DOHH2 (cell line): ENCODE data around the gene CABP4.

Experiments
- H3F3A ChIP-seq: fragments of 200-600 bp; sonication (generic), shearing (Covaris generic); 2 replicates; pipeline ENCODE4 v1.6.0; 2016; ENCODE audit warnings: antibody characterized with exemption, mild to moderate bottlenecking; ENCODE audit not compliant: control insufficient read depth, insufficient read depth
- H3K27ac ChIP-seq: fragments of 200-600 bp; sonication (generic); 2 replicates; pipeline ENCODE4 v1.5.1; 2014; ENCODE audit warnings: low read depth, mild to moderate bottlenecking, low read length, moderate library complexity
- H3K27me3 ChIP-seq: fragments of 200-600 bp; sonication (generic); 2 replicates; pipeline ENCODE4 v1.6.1; 2014; ENCODE audit warnings: mild to moderate bottlenecking, low read length, mixed read lengths; ENCODE audit not compliant: control insufficient read depth
- H3K36me3 ChIP-seq: fragments of 200-600 bp; sonication (generic); 2 replicates; pipeline ENCODE4 v1.6.1; 2014; ENCODE audit warnings: mild to moderate bottlenecking, low read length, moderate library complexity, mixed read lengths; ENCODE audit not compliant: control insufficient read depth
- H3K4me1 ChIP-seq: fragments of 200-600 bp; sonication (generic); 2 replicates; pipeline ENCODE4 v1.6.1; 2014; ENCODE audit warnings: mild to moderate bottlenecking, low read length, mixed read lengths; ENCODE audit not compliant: control insufficient read depth
- H3K4me2 ChIP-seq: fragments of 200-600 bp; sonication (generic); 2 replicates; pipeline ENCODE4 v1.6.0; 2014; ENCODE audit warnings: mild to moderate bottlenecking, low read length, moderate library complexity
- H3K4me3 ChIP-seq: fragments of 200-600 bp; sonication (generic); 2 replicates; pipeline ENCODE4 v1.5.1; 2014; ENCODE audit warnings: mild to moderate bottlenecking, low read length, mixed read lengths
- H3K79me2 ChIP-seq: fragments of 200-600 bp; sonication (generic); 2 replicates; pipeline ENCODE4 v1.6.1; 2014; ENCODE audit warnings: mild to moderate bottlenecking, low read length, mixed read lengths; ENCODE audit not compliant: control insufficient read depth
- H3K9me2 ChIP-seq: fragments of 200-600 bp; sonication (generic); replicated peaks from 2 replicates; pipeline ENCODE4 v1.6.1; 2014; ENCODE audit warnings: mild to moderate bottlenecking, low read length, mixed read lengths; ENCODE audit not compliant: control insufficient read depth
- H3K9me3 ChIP-seq: fragments of 200-600 bp; sonication (generic); 2 replicates; pipeline ENCODE4 v1.6.1; 2014; ENCODE audit warnings: antibody characterized with exemption, low read length, mixed read lengths; ENCODE audit not compliant: control insufficient read depth, insufficient read depth
- H4K20me1 ChIP-seq: fragments of 200-600 bp; sonication (generic); 2 replicates; pipeline ENCODE4 v1.6.0; 2014; ENCODE audit warnings: low read depth, mild to moderate bottlenecking, antibody characterized with exemption, low read length, moderate library complexity; ENCODE audit not compliant: control insufficient read depth, insufficient read depth
- CTCF ChIP-seq: fragments of 200-600 bp; sonication (generic); IDR thresholded peaks from one replicate; pipeline ENCODE4 v1.5.1; 2014; ENCODE audit warnings: antibody characterized with exemption, mild to moderate bottlenecking, low read depth, low read length; ENCODE audit not compliant: poor library complexity, severe bottlenecking
- EZH2phosphoT487 ChIP-seq: fragments of 200-600 bp; sonication (generic); IDR thresholded peaks from 2 replicates; pipeline ENCODE4 v1.6.1; 2017; ENCODE audit warnings: borderline replicate concordance, mild to moderate bottlenecking, antibody characterized with exemption, low read length, moderate library complexity, mixed read lengths

The CABP4 gene

GRCh38 chr11:67458266-67458665 lies 3.1 kb downstream of the CABP4 start:
- H3K9me2 ChIP-seq, result no peaks in the 10 kb centered on the region
- no peak for TF ChIP-seq EZH2phosphoT487
- no peak for TF ChIP-seq CTCF
- no peaks in the 10 kb centered on the region for H3K9me3 ChIP-seq
- H3K4me1 ChIP-seq, result peaks cover 47% of the 10 kb centered on the region
- H3K4me2 ChIP-seq, result peak overlapping the region; percentile 71
- peak overlapping the region; percentile 94 for H3K27ac ChIP-seq
- H3K79me2 ChIP-seq, result no peaks in the 10 kb centered on the region
- H3K4me3 ChIP-seq, result peak overlapping the region; percentile 68
- peaks cover 26% of the 10 kb centered on the region for H3F3A ChIP-seq
- no peaks in the 10 kb centered on the region for H3K36me3 ChIP-seq
- no peaks in the 10 kb centered on the region for H4K20me1 ChIP-seq
- no peaks in the 10 kb centered on the region for H3K27me3 ChIP-seq

- Histone ChIP-seq H3K4me2 (no peak overlapping the region), H4K20me1 (no peaks in the 10 kb centered on the region), H3K27ac (no peak overlapping the region), H3K4me3 (no peak overlapping the region), H3K36me3 (peaks cover 21% of the 10 kb centered on the region), H3F3A (peaks cover 29% of the 10 kb centered on the region), H3K79me2 (peaks cover 20% of the 10 kb centered on the region), H3K9me2 (no peaks in the 10 kb centered on the region), H3K4me1 (peaks cover 78% of the 10 kb centered on the region), H3K9me3 (no peaks in the 10 kb centered on the region), H3K27me3 (no peaks in the 10 kb centered on the region)
- TF ChIP-seq EZH2phosphoT487 (no peak), CTCF (no peak)
These were observed 8.0 kb downstream of the CABP4 start for GRCh38 chr11:67463186-67463585.

GRCh38 chr11:67463680-67464410 lies 8.7 kb downstream of the CABP4 start:
- Histone ChIP-seq H3K36me3 (peaks cover 21% of the 10 kb centered on the region), H3K79me2 (peaks cover 27% of the 10 kb centered on the region), H3K4me2 (peak overlapping the region; percentile 96), H4K20me1 (no peaks in the 10 kb centered on the region), H3K4me1 (peaks cover 74% of the 10 kb centered on the region), H3K4me3 (peak overlapping the region; percentile 81), H3K9me2 (no peaks in the 10 kb centered on the region), H3F3A (peaks cover 29% of the 10 kb centered on the region), H3K27me3 (no peaks in the 10 kb centered on the region), H3K9me3 (no peaks in the 10 kb centered on the region), H3K27ac (peak overlapping the region; percentile 65)
- no peak for TF ChIP-seq EZH2phosphoT487
- no peak for TF ChIP-seq CTCF
